Spleen (tissue), 7 donors: ENCODE measurements around the gene SCARB1.

Source experiments
- CTCF ChIP-seq, 11 experiments: fragments of 200-600 bp in 7 of 11; fragments of 450-650 bp in 4 of 11; sonication (generic) in 4 of 11; IDR thresholded peaks in 8 of 11; conservative IDR thresholded peaks in 3 of 11; 1 replicate in 7 of 11; 2 replicates in 4 of 11; pipeline versions ENCODE4 v1.4.0 to v1.8.0; 2016 to 2021; ENCODE audit warnings: antibody characterized with exemption in 11 of 11, inconsistent platforms in 4 of 11, mild to moderate bottlenecking in 1 of 11
- POLR2AphosphoS5 ChIP-seq, 3 donors: sonication (generic); formaldehyde crosslinking; IDR thresholded peaks; one replicate each; pipeline ENCODE4 v1.5.1; 2017; ENCODE audit warnings: antibody characterized with exemption in 3 of 3
- donor health status: DM: no; HTN: no; CAD: no; lungs with moderate emphysema.
- donor health status: DM: no; HTN: no; CAD: no.
- donor health status: DM: no; HTN: no; CAD: no.

GRCh38 chr12:124851342-124851741, 12.3 kb downstream of the SCARB1 start:
- TF ChIP-seq POLR2AphosphoS5 (IDR thresholded peaks at IDR 0.05), result no peak
- TF ChIP-seq CTCF (IDR thresholded peaks at IDR 0.05 in 8 of 11, conservative IDR thresholded peaks at IDR 0.05 in 3 of 11), result no peak
